Stomach (tissue), 4 donors: ENCODE results near the gene KCNN3.

Experiments used
- CTCF ChIP-seq, 7 experiments: fragments of 450-650 bp in 4 of 7; fragments of 200-600 bp in 3 of 7; sonication (generic) in 3 of 7; IDR thresholded peaks; one replicate each; pipeline ENCODE4 v1.5.1; 2016 to 2019; ENCODE audit warnings: antibody characterized with exemption in 7 of 7, control low read depth in 2 of 7, mild to moderate bottlenecking in 1 of 7
- EP300 ChIP-seq: sonication (generic); formaldehyde crosslinking; IDR thresholded peaks from one replicate; pipeline ENCODE4 v1.6.1; 2017; ENCODE audit warnings: antibody characterized with exemption
- POLR2A ChIP-seq, 4 donors: fragments of 450-650 bp; IDR thresholded peaks; one replicate each; pipeline ENCODE4 v1.6.1; 2016; ENCODE audit warnings: antibody characterized with exemption in 4 of 4, control low read depth in 2 of 4, mild to moderate bottlenecking in 1 of 4, moderate library complexity in 1 of 4
- POLR2AphosphoS5 ChIP-seq, 3 donors: sonication (generic); formaldehyde crosslinking; IDR thresholded peaks; one replicate each; pipeline ENCODE4 v1.6.1; 2016; ENCODE audit warnings: antibody characterized with exemption in 3 of 3

DNA sequence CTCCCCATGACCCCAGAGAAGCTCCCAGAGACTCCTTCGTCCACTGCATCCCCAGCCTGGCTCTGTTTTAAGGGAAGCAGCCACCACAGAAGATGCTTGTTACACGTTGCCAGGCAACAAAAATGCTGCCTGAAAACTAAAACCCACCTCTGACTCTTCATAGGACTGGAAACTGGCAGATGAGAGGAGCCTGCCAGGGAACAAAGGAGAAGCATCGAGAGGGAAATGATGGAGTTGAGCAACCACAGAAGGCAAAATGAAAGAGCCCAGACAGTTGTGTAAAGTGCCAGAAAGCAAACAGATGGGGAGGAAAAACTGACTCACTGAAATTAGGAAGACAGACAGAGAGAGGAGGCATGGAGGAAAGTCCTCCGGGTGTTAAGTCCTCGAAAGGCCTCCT lies 118.4 kb downstream of the KCNN3 start:
- TF ChIP-seq EP300 = no peak
- no peak for TF ChIP-seq CTCF (IDR thresholded peaks at IDR 0.05)
- TF ChIP-seq POLR2A (IDR thresholded peaks at IDR 0.05) = no peak
- TF ChIP-seq POLR2AphosphoS5 (IDR thresholded peaks at IDR 0.05) = peak in 2 of 3 donors; percentile 34 to 39
